NCI-H2029 treated with DMSO at 0.1 percent for 48 hours (cell line): Measurements from ENCODE around the gene MARS2.
"Not testable (repeated sequence)": the region's sequence is repeated elsewhere in the genome, so short reads cannot be mapped to it uniquely, and the experiment has no call there.

ENCODE experiments used
- DNase-seq: peaks from one replicate; lab custom pipeline; 2025; lab: John Stamatoyannopoulos, UW

Gene MARS2

GRCh38 chr2:197705121-197705911 is at the start of gene MARS2:
Gene MARS2, plus strand, starts transcription at chr2:197705369. Its CDS starts 37 bp downstream, at chr2:197705406.
- DNase-seq = peak; percentile 69

- DNase-seq = no peak
These were observed 47.6 kb upstream of the MARS2 start for GRCh38 chr2:197657562-197657961.

- no peak for DNase-seq
These were observed 43.5 kb upstream of the MARS2 start for GRCh38 chr2:197661626-197662025.

- DNase-seq = no peak
These were observed 38.9 kb upstream of the MARS2 start for GRCh38 chr2:197666277-197666676.

- no peak for DNase-seq
These were observed 36.9 kb upstream of the MARS2 start for GRCh38 chr2:197668296-197668695.

GRCh38 chr2:197669077-197669476 is 36.1 kb upstream of the MARS2 start:
- no peak for DNase-seq

- no peak for DNase-seq
These were observed 32.7 kb upstream of the MARS2 start for GRCh38 chr2:197672371-197672893.

- DNase-seq = no peak
These were observed 32.1 kb upstream of the MARS2 start for GRCh38 chr2:197673106-197673505.

- no peak for DNase-seq
These were observed 31.6 kb upstream of the MARS2 start for GRCh38 chr2:197673606-197674005.

GRCh38 chr2:197674060-197674459 is 31.1 kb upstream of the MARS2 start:
- DNase-seq = no peak

GRCh38 chr2:197674591-197674990 is 30.6 kb upstream of the MARS2 start:
- no peak for DNase-seq

GRCh38 chr2:197675246-197675645 is 29.9 kb upstream of the MARS2 start, which contains the start of gene RFTN2:
Gene RFTN2, minus strand, starts transcription at chr2:197675587. Its CDS starts 129 bp downstream, at chr2:197675458.
- no peak for DNase-seq

GRCh38 chr2:197675711-197676188 is 29.4 kb upstream of the MARS2 start:
- DNase-seq = no peak

GRCh38 chr2:197677056-197677455 is 28.1 kb upstream of the MARS2 start:
- DNase-seq = no peak

GRCh38 chr2:197677483-197677882 is 27.7 kb upstream of the MARS2 start:
- DNase-seq = no peak

- not testable (repeated sequence) for DNase-seq
These were observed 10.0 kb upstream of the MARS2 start for GRCh38 chr2:197695206-197695605.

- not testable (repeated sequence) for DNase-seq
These were observed 9.2 kb upstream of the MARS2 start for GRCh38 chr2:197695971-197696370.

GRCh38 chr2:197696571-197696970 is 8.6 kb upstream of the MARS2 start:
- DNase-seq = not testable (repeated sequence)

- not testable (repeated sequence) for DNase-seq
These were observed 5.4 kb upstream of the MARS2 start for GRCh38 chr2:197699724-197700123.

- no peak for DNase-seq
These were observed 4.2 kb upstream of the MARS2 start for GRCh38 chr2:197700960-197701359.

- no peak for DNase-seq
These were observed 592 bp upstream of the MARS2 start for GRCh38 chr2:197704434-197705120.

GRCh38 chr2:197705912-197706838 is 1.0 kb downstream of the MARS2 start:
- DNase-seq = no peak
